ENCODE data around the gene MDM2. TPM values are rescaled to one million over a fixed set of nuclear protein-coding genes. Genes with fewer than 3 reads are reported as not detected.
A peak's percentile ranks its signal among the peaks of the same experiment; 100 is the strongest.

The MDM2 gene
- total and polyA plus RNA-seq, 2 of the 13 experiments (the other 11 are each of a cell fraction or from before 2014, with no cell fraction given) = 29.3 to 314 TPM

GRCh38 chr12:68808388-68809189 lies 612 bp downstream of the MDM2 start (continued):
- TF ChIP-seq TIGD3 (CRISPR knock-in tag; IDR thresholded peaks at IDR 0.05; ENCODE audit: borderline replicate concordance) = peak; percentile 30; the same call in 1 of the 2 replicates
- 0 out of 2 replicates have a peak, but pooled peaks have one; percentile 7 for TF ChIP-seq ZNF329 (CRISPR knock-in tag; IDR thresholded peaks at IDR 0.05; ENCODE audit: low read depth)
- TF ChIP-seq FUBP1 (CRISPR knock-in tag; IDR thresholded peaks at IDR 0.05; ENCODE audit: borderline replicate concordance) = no peak
- TF ChIP-seq AHDC1 (CRISPR knock-in tag; IDR thresholded peaks at IDR 0.05; ENCODE audit: borderline replicate concordance) = no peak
- TF ChIP-seq TP53 (CRISPR knock-in tag; conservative IDR thresholded peaks at IDR 0.05) = peak; percentile 99
- TF ChIP-seq ZNF18 (CRISPR knock-in tag; IDR thresholded peaks at IDR 0.05; ENCODE audit: insufficient replicate concordance) = peak; percentile 47
- peak; percentile 90; the same call in 1 of the 2 replicates for TF ChIP-seq SMAD3 (CRISPR knock-in tag; IDR thresholded peaks at IDR 0.05)
- peak; percentile 76; the same call in 1 of the 2 replicates for TF ChIP-seq KLF6 (CRISPR knock-in tag; IDR thresholded peaks at IDR 0.05)
- TF ChIP-seq GATA4 (IDR thresholded peaks at IDR 0.05; ENCODE audit: borderline replicate concordance, low read depth) = peak; percentile 66; the same call in 1 of the 2 replicates
- TF ChIP-seq ZNF629 (CRISPR knock-in tag; conservative IDR thresholded peaks at IDR 0.05) = no peak
- no peak for TF ChIP-seq ZNF33B (CRISPR knock-in tag; IDR thresholded peaks at IDR 0.05)

Data from HepG2 (cell line).